NOMO-1 treated with DMSO at 0.1 percent for 48 hours (cell line): Measurements from ENCODE around the gene CIROP.
"Not testable (repeated sequence)": the region's sequence is repeated elsewhere in the genome, so short reads cannot be mapped to it uniquely, and the experiment has no call there.

Experiments
- DNase-seq: peaks from one replicate; lab custom pipeline; 2025; ENCODE audit not compliant: unreplicated experiment; lab: John Stamatoyannopoulos, UW

Gene CIROP

DNA sequence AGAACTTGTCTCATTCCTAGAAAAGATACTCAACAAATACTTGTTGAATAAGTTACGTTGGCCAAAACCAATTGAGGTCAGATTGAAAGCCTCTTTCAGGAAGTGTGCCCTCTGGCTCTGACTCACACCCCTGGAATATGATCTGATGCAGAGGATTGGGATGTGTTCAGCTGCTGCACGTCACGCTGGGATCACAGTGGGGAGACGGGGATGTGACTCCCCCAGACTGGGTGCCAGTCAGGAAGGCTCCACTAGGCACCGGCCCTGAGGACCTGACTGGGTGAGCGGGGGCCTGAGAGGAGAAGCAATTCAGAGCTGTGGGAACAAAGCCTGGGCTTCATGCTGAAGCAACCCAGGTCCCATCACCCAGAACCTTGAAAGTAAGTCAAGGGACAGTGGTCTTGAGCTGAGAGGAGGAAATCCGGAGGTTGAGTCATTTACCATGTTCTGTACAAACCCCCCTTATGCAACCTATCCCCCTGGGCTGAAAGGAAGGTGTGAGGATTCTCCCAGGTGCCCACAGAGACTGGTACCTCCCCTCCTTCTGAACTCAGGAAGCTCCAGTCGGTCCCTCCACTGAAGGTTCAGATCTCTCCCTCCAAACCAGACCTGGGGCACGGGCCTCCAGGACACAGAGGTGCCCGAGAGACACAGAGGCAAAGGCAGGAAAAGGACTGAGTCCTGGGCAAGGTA lies 10.4 kb upstream of the CIROP start:
- DNase-seq, result peak; percentile 11

DNA sequence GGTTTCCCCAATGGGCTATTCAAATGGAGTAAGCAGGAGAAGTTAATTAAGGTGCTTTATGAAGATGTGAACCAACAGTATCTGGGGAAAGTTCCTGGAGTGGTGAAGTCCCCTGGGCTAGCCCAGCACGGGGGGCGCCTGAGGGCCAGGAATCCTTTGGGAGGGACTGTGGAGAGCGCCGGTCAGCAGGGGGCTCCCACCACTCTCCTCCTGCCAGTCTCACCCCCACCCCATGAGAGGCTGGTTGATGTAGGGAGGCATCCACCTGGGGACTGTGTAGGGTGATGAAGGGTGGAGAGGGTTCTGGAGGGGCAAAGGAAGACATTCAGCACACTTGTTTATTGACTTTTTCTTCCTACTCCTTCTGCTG lies 9.9 kb upstream of the CIROP start:
- no peak for DNase-seq

DNA sequence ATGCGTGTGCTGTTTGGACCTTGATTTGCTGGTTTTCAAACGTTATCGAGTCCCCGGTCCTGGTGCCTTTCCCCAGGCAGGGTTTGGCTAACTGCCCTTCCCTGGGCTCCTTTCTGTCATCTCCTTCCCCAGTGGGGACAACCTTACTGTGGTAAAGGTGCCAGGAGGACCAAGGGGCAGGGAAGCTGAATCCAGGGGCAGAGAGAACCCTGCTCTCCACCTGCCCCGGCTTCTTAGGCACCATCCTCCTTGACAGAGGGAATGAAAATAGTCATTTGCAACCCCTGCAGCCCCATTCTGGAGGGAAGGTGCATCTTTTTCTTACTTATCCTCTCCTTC lies 9.3 kb upstream of the CIROP start:
- no peak for DNase-seq

DNA sequence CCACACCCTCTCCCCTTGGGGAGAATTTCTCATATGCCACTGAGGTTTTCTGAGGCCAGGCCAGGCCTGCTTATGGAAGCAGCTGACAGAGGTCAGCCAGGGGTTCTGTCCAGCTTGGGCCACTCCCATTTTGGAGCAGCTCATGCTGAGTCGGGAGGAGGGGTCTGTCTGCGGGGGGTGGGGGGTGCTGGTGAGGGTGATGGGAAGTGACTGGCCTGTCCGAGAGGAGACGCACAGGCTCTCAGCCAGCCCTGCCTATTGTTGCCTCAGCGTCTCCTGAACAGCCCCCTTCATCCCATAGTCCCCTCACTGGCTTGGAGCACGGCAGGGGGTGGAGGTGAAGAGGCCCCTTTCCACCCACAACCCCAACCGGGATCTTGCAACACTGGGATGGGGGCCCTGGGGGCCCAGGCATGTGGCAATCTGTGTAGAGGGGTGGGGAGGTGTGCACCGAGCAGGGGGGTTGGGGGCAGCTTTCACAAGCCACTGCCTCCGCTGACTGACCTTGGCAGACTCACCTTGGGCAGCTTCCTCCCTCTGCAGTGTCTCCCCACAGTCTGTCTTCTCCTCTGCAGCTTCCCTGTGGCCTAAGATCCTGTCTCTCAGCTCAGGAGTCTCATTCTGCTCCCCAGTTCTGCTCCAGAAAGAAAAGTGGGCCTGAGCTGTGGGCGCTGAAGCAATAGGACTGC lies 8.8 kb upstream of the CIROP start:
- DNase-seq, result peak; percentile 47

DNA sequence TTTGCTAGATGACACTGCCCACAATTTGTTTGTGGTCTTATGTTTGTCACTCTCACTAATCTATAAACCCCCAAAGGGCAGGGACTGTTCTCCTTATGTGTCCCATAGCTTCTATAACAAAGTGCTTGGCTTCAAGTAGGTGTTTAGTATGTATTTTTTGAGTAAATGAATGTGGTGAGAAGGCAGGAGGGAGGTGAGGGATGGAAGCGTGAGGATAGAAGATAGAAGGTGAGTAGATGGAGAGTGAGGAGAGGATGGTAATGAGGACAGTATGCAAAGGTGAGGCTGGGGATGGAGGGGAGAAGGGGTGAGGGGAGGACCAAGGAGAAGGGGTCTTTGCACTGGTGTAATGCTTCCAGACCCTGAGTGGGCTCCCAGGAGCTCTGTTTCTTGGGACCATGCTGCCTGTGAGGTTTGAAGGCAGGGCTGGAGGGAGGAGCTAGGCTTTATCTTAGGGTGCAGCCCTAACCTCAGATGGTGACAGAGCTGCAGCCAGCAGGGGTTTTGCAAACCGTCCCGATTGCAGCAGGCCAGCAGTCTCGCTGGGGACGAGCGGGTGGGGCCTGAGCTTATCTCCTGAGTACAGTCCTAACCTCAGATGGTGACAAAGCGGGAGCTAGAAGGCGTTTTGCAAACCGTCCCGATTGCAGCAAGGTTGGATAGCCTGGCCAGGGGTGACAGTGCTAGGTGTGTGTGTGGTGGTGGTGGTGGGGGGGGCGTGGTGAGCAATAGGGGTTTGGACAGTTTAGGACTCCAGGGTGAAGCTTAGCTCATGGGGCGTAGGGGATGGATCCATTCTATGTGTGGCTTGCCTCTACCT lies 7.8 kb upstream of the CIROP start:
- peak; percentile 80 for DNase-seq

DNA sequence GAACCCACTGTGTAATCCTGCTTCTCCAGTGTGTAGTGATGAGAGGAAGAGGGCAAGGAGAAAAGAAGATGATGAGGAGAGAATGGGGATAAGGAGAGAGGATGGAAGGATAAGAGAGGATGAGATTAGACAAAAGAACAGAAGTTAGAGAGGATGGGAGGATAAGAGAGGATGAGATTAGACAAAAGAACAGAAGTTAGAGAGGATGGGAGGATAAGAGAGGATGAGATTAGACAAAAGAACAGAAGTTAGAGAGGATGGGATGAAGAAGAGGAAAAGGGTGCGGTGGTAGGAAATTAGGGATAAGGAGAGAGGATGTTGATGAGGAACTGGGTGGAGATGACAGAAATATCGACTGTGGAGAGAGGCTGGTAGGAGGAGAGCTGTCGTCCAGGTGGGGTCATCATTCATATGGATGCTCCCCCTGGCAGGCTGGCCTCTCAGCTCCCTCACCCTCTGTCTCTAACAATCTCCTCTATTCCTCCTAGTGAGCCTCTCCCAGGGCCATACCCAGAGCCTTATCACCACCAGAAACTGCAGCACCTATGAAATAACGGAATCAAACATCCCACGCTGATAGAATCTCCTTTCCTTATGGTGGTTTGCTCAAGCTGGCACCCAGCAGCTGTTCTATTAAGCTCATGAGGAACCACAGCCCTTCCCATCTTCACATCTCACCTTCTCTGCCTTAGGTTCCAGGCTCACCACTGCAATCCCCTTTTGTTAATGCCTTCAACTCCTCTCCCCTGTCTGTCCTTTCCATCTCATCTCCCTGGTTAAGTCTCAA lies 6.0 kb upstream of the CIROP start:
- no peak for DNase-seq

DNA sequence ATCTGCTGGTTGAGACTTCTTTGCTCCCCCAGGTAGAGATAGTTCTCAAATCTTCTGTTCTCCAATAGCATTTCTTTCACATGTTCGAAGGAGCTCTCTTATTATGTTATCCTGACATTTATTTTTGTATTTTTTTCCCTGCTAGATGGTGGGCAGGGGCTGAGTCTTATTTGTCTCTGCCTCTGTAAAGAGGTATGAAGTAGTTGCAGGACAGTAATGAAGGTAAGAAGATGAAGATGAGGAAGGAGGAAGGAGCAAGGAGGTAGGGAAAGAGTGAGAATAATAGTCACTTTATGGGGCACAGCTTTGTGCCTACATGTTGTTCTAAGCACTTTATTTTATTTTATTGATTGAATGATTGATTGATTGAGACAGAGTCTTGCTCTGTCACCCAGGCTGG lies 5.0 kb upstream of the CIROP start:
- DNase-seq, result no peak

DNA sequence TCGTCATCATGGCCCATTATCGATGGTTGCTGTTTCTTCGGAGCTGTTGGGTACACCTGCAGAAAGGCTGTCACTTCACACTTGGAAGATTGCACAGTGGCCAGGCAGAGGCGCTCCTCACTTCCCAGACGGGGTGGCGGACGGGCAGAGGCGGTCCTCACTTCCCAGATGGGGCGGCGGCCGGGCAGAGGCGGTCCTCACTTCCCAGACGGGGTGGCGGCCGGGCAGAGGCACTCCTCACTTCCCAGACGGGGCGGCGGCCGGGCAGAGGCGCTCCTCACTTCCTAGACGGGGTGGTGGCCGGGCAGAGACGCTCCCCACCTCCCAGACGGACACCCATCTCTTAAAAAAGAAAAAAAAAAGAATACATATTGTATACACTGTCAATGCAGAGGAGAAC lies 3.4 kb upstream of the CIROP start:
- DNase-seq, result not testable (repeated sequence)

DNA sequence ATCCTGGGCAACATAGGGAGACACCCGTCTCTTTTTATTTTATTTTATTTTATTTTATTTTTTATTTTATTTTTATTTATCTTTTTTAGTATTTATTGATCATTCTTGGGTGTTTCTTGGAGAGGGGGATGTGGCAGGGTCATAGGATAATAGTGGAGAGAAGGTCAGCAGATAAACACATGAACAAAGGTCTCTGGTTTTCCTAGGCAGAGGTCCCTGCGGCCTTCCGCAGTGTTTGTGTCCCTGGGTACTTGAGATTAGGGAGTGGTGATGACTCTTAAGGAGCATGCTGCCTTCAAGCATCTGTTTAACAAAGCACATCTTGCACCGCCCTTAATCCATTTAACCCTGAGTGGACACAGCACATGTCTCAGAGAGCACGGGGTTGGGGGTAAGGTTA lies 2.8 kb upstream of the CIROP start:
- DNase-seq, result not testable (repeated sequence)

DNA sequence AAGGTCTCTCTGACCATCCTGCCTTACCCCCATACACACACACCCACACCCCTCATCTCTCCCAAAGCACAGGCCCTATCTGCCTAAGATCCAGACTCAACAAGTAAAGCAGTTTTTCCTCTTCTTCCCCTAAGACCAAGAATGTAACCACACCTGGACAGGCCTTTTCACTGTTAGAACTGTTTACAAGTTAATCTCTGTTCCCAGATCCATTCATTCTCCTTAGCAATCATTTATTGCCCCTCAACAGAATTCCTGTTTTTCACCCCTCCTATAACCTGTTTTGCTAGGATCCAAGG lies 1.9 kb upstream of the CIROP start:
- no peak for DNase-seq

DNA sequence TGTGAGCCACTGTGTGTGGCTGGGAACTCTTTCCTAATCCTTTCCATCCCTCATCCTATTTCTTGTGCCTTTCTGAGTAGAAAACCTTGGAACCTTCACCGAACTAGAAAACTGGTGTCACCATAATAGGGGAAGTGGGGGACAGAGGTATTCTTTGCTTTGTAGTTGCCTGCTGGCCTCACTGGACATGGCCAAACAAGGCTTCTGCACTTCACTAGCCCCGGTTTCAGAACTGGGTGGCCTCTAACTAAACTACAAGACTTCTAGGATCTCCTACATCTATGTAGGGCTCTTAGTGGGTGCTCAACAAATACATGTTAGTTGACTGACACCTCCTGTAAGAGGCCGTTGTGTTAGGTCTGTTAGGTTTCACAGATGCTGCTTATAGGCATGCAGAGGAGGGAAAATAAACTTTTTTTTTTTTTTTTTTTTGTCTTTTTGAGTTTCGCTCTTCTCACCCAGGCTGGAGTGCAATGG lies 597 bp upstream of the CIROP start:
- DNase-seq, result no peak

DNA sequence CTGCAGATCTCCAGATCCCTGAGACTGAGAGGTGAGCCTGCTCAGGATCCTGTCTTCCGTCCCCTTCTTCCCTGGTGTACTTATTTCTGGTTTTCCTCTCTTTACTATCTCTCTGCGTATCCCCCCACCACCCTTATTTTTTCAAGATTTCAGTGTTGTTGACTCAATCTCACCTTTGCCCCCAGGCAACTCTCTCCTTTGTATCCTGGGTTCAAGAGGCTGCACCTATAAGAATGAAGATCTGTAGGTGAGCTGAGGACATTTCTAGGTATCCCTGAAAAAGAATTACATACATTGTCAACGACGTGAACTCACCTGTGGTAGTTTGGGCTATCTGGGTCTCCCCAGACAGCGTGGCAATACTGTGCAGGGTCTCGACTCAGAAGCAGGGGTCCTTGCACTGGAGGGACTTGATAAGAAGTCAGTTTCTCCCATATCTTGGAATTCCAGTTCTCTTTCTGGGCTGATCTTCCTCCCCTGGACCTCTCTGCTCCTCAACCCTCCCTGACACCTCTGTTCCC lies 659 bp downstream of the CIROP start:
- no peak for DNase-seq

DNA sequence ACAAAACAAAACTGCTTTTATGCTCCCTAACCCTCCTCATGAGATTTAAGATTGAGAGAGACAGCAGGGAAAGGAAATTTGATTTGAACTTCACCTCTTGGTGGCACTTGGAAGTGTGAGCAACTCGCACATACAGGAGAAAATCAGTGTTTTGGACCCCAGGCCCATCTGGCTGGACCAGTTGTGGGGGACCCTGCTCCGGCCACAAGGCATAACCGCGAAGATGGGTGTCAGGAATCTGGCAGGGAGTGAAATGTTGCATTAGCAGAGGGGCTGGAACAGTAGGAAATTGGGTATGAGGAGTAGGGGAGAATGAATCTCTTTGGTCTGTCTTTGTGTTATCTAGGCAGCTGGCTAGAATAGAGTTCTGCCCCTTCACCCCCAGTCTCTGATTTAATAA lies 1.2 kb downstream of the CIROP start:
- no peak for DNase-seq

DNA sequence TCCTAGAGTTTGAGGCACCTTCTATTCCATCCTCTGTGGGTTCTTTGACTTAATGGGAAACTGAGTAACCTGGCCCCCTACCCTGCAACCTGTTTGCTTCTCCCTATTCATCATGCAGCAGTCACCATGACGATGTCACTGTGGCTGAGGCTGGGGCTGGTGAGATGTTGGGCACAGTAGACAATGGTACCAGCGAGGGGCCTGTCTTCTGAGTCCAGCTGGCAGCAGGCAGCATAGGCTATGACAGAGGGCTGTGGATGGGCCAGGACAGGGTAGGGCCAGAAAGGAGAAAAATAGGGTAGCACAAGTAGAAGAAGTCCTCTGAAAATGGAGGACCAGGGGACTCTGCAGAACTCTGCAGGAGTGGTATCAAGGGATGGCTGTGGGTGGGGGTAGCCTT lies 2.0 kb downstream of the CIROP start:
- no peak for DNase-seq

DNA sequence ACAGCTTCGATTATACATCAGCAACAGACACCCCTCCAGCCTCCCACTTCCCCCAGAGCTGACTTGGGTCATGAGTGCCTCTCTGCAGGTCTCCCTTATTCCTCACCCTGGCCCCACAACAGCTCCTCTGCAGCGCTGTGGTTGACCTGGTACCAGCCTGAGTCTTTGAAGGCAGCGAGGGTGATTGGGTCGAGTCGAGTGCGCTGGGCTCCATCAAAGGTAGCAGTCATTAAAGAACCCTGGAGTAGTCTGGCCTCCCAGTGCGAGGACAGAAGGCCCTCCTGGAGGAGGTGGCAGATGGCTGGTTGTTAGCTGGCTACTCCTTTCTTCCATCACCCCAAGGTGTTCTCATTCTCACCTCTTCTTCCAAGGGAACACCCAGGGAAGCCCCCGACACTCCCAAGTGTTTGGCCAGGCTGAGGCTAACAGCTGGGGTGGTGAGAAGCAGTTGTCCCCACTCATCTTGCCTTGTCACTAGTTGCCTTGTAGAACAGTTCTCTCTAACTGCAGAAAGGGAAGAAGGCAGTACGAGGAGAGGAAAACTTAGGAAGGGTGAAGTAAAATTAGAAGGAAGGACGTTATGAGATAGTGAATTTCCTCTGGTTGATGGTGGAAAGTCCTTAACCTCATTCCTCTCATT lies 2.7 kb downstream of the CIROP start:
- no peak for DNase-seq

DNA sequence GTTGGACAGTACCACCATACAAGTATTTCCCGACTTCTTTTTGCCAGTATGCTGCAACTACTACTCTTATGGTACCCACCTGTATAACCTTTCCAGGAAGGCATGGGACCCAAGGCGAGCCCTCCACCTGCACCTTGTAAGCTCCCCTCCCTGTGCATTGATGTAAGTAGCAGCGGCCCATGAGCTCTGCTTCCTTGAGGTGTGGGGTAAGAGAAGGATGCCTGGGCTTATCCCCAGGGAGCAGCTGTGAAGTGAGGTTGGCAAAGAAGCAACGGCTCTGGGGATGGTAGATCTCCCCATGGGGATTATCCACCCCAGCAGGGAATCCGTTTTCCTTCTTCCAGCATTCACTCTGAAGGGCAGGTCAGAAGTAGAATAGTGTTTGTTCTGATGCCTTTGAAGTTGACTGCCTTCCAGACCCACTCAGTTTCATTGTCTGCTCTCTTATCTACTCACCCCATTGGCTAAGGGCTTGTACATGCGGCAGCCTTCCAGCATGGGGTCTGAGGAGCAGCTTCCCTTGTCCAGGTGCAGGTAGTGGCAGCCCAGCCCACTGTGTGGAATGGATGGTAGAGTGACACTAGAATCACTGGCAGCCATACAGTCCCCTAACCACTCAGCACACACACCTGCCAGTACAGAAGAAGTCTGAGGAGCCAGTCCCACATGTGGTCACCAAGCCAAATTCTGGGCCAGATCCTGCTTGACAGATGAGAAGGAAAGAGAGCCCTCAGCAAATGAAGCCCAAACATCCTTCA lies 3.4 kb downstream of the CIROP start:
- no peak for DNase-seq

DNA sequence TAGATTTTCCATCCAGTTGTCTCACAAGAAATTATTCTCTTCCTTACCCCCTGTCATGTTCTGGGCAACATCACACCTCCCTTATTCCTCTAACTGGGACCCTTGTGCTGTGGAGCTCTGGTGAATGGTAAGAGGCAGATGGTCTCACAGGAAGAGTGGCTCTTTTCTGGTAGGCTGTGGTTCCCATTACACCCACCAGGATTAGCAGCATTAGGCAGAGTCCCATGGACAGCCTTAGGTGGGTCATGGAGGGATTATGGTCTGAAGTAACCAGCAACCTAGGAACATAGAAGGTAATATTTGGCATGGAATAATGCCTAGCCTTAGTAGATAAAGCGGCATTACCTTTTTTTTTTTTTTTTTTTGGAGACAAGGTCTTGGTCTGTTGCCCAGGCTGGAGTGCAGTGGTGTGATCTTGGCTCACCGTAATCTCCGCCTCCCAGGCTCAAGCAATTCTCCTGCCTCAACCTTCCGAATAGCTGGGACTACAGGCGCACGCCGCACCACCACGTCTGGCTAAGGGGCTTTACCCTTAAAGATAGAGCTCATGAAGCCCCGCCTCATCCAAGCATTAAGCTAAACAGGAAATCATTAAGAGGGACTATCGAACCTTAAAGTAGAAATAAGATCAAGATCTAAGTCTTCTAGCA lies 5.5 kb downstream of the CIROP start:
- DNase-seq, result no peak

DNA sequence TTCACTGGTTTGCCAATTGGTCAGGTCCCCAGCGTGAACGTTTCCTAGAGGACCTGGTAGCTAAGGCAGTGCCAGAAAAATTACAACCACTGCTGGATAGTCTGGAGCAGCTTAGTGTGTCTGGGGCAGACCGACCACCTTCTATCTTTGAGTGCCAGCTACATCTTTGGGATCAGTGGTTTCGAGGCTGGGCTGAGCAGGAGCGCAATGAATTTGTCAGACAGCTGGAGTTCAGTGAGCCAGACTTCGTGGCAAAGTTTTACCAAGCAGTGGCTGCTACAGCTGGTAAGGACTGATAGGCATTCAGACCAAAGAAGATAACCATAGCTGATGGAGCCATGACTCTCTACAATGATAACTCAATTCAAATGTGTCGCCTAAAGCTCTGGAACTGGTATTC lies 7.0 kb downstream of the CIROP start:
- DNase-seq, result no peak

DNA sequence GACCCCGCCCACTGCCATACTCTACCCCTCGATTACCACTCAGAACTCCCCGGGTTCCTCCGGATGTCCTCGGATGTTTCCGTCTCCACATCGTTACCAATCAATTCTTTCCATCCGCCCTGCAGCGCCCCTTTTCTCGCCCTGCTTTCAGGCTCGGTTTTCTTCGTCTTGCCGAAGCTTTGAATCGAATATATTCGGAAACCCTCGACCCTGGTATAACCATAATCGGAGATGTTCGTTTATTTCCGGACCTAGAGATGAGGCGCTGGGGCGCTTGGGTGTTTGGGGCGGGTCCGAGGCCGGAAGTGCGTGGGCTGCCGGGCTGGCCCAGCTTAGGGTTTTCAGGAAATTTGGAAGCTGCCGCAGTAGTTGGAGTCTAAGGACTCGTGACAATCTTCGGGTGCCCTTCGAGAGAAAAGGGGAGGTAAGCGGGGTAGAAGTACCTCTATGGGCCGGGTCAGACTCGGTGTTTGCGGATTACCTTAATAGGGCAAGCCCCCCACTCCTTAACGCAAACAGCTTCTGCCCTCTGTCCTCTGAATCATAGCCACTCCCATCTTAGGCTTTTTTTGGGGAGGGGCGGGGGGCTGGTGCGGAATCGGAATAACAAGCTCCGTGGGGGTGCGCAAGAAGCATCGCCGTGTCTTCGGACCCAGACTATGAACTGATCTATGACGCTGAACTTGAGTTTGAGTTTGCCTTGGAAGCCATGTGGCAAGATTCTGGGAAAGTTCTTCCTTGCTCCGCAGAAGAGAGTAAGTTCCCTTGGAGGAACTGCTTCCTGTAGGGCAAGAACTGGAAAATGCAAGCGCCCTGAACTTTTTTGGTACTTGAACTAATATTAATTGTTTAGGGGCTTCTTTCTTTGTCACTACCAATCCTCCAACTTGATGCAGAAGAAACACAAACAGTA lies 9.3 kb downstream of the CIROP start, which contains the start of gene C14orf119:
TSS of gene C14orf119 (plus strand) at position 310 of the 913 bp plus-strand sequence. CDS start 2,154 bp downstream, outside the sequence.
- no peak for DNase-seq
